MM.1S (cell line): ENCODE results near the gene GPBP1L1.

ENCODE experiments used
- CTCF ChIP-seq: fragments of 300-600 bp; sonication (generic); IDR thresholded peaks from 2 replicates; pipeline ENCODE4 v1.5.1; 2016; ENCODE audit warnings: antibody characterized with exemption, low read length, mixed read lengths
- EZH2 ChIP-seq: fragments of 300-600 bp; sonication (generic); optimal IDR thresholded peaks from 2 replicates; pipeline ENCODE3; 2017; ENCODE audit warnings: low read depth, mild to moderate bottlenecking, antibody characterized with exemption, low read length, mixed read lengths

- TF ChIP-seq EZH2: no peak
- TF ChIP-seq CTCF: no peak
Measured at GRCh38 chr1:45686288-45687013, at the start of gene GPBP1L1.
